ENCODE data around the gene MYL11. TPM values are rescaled to one million over a fixed set of nuclear protein-coding genes. Genes with fewer than 3 reads are reported as not detected.

MYL11 gene
- total RNA-seq, 2 donors from 2014 or later, result 8.5 TPM; not detected in 1

- Mint-ChIP-seq H3K4me3 (peak overlapping the region; percentile 69), H3K27ac (peak overlapping the region; percentile 91 to 99), H3K36me3 (peaks cover 5% of the 10 kb centered on the region), H3K4me1 (ENCODE audit: low read depth in 2 of 2) (peaks cover 47 to 52% of the 10 kb centered on the region in 2 donors), H3K9me3 (no peaks in the 10 kb centered on the region), H3K27me3 (no peaks in the 10 kb centered on the region)
- DNase-seq (ENCODE audit: low spot score) (peak; percentile 62), ATAC-seq (peak; percentile 36 to 44)
Measured at GRCh38 chr16:30349675-30350074, 24.9 kb upstream of the MYL11 start.

GRCh38 chr16:30350134-30350871 lies 24.3 kb upstream of the MYL11 start:
- Mint-ChIP-seq H3K4me3 (peak overlapping the region; percentile 69), H3K27me3 (no peaks in the 10 kb centered on the region), H3K9me3 (no peaks in the 10 kb centered on the region), H3K36me3 (peaks cover 5% of the 10 kb centered on the region), H3K4me1 (ENCODE audit: low read depth in 2 of 2) (peaks cover 51 to 56% of the 10 kb centered on the region in 2 donors), H3K27ac (peak overlapping the region; percentile 91 to 99)
- DNase-seq (ENCODE audit: low spot score), result peak; percentile 77
- ATAC-seq, result peak; percentile 82 to 87

GRCh38 chr16:30351001-30351441 lies 23.6 kb upstream of the MYL11 start:
- H3K27ac Mint-ChIP-seq, result peak overlapping the region; percentile 91 to 99
- no peaks in the 10 kb centered on the region for H3K9me3 Mint-ChIP-seq
- DNase-seq (ENCODE audit: low spot score) (peak; percentile 51), ATAC-seq (no peak)
- peaks cover 5% of the 10 kb centered on the region for H3K36me3 Mint-ChIP-seq
- peaks cover 54 to 60% of the 10 kb centered on the region in 2 donors for H3K4me1 Mint-ChIP-seq (ENCODE audit: low read depth in 2 of 2)
- no peaks in the 10 kb centered on the region for H3K27me3 Mint-ChIP-seq
- peak overlapping the region; percentile 69 for H3K4me3 Mint-ChIP-seq

- peaks cover 5% of the 10 kb centered on the region for H3K36me3 Mint-ChIP-seq
- peak overlapping the region; percentile 69 for H3K4me3 Mint-ChIP-seq
- peak overlapping the region; percentile 91 to 99 for H3K27ac Mint-ChIP-seq
- ATAC-seq (no peak), DNase-seq (ENCODE audit: low spot score) (peak; percentile 44)
- H3K4me1 Mint-ChIP-seq (ENCODE audit: low read depth in 2 of 2), result peaks cover 59 to 60% of the 10 kb centered on the region in 2 donors
- no peaks in the 10 kb centered on the region for H3K27me3 Mint-ChIP-seq
- H3K9me3 Mint-ChIP-seq, result no peaks in the 10 kb centered on the region
Measured at GRCh38 chr16:30351586-30352419, 22.8 kb upstream of the MYL11 start.

DNA sequence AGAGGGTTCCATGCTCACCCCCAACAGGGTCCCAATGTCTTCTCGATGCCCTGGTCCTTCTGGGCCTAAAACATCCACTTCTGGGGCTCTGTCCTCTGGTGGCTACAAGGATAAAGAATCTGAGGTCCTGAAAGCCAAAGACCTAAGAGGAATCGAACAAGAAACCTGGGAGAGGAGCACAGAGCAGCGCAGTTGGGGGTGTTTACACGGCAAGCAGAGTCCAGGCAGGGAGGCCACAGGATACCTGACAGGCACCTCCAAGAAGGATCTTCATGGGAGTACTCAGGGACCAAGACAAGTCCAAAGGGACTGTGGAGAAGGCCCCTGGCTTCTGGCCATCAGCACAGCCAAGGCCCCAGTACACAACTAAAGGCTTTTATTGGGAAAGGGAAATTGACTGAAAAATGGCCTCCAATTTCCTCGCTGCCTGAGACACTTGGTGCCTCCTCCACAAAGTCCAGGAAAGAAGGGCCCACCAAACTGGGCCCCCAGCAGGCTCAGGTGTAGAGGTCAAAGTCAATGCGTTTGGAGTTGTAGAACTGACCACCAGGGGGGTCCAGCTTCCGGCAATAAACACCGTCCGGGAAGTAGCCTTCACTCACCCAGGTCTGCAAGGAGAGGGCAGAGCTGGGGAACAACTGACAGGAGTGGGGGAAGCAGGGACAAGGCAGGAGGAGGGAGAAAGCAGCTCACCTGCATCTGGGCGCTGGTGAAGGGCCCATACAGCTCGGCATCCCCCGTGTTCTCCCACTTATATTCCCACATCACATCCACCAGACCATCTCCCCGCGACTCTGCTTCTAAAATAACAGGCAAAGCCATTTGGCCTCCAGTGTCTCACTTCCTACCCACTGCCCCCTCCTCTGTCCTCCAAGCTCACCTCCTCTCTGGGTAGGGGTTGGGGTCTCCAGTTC lies 21.9 kb upstream of the MYL11 start:
- H3K4me3 Mint-ChIP-seq, result peak overlapping the region; percentile 51
- peaks cover 5% of the 10 kb centered on the region for H3K36me3 Mint-ChIP-seq
- DNase-seq (ENCODE audit: low spot score) (peak; percentile 41), ATAC-seq (no peak)
- peaks cover 64 to 67% of the 10 kb centered on the region in 2 donors for H3K4me1 Mint-ChIP-seq (ENCODE audit: low read depth in 2 of 2)
- no peaks in the 10 kb centered on the region for H3K9me3 Mint-ChIP-seq
- no peaks in the 10 kb centered on the region for H3K27me3 Mint-ChIP-seq
- peak overlapping the region; percentile 12 to 99 for H3K27ac Mint-ChIP-seq

- peak overlapping the region; percentile 95 for H3K4me3 Mint-ChIP-seq
- ATAC-seq (no peak), DNase-seq (ENCODE audit: low spot score) (peak; percentile 59)
- H3K4me1 Mint-ChIP-seq (ENCODE audit: low read depth in 2 of 2), result peaks cover 64 to 67% of the 10 kb centered on the region in 2 donors
- H3K27ac Mint-ChIP-seq, result peak overlapping the region; percentile 92 to 99
- no peaks in the 10 kb centered on the region for H3K9me3 Mint-ChIP-seq
- H3K36me3 Mint-ChIP-seq, result peaks cover 5% of the 10 kb centered on the region
- no peaks in the 10 kb centered on the region for H3K27me3 Mint-ChIP-seq
Measured at GRCh38 chr16:30353438-30354129, 21.0 kb upstream of the MYL11 start.

- peaks cover 56 to 58% of the 10 kb centered on the region in 2 donors for H3K4me1 Mint-ChIP-seq (ENCODE audit: low read depth in 2 of 2)
- no peaks in the 10 kb centered on the region for H3K27me3 Mint-ChIP-seq
- peak; percentile 22 to 40 for ATAC-seq
- peaks cover 5% of the 10 kb centered on the region for H3K36me3 Mint-ChIP-seq
- peak overlapping the region; percentile 92 to 99 for H3K27ac Mint-ChIP-seq
- DNase-seq (ENCODE audit: low spot score), result no peak
- no peaks in the 10 kb centered on the region for H3K9me3 Mint-ChIP-seq
- H3K4me3 Mint-ChIP-seq, result peak overlapping the region; percentile 95
Measured at GRCh38 chr16:30354423-30355143, 20.0 kb upstream of the MYL11 start.

GRCh38 chr16:30355144-30355953 lies 19.3 kb upstream of the MYL11 start, which contains the start of gene CD2BP2:
TSS of gene CD2BP2 (minus strand) at chr16:30355308. CDS start at chr16:30354681, 627 bp downstream.
- Mint-ChIP-seq H3K4me1 (ENCODE audit: low read depth in 2 of 2) (peaks cover 52% of the 10 kb centered on the region in 2 donors), H3K4me3 (peak within 1 kb of the TSS; percentile 95), H3K27ac (peak within 1 kb of the TSS; percentile 92 to 99), H3K36me3 (peaks cover 3% of the 10 kb centered on the region), H3K9me3 (no peaks in the 10 kb centered on the region), H3K27me3 (no peaks in the 10 kb centered on the region)
- ATAC-seq, result peak; percentile 85 to 91
- peak; percentile 95 for DNase-seq (ENCODE audit: low spot score)

DNA sequence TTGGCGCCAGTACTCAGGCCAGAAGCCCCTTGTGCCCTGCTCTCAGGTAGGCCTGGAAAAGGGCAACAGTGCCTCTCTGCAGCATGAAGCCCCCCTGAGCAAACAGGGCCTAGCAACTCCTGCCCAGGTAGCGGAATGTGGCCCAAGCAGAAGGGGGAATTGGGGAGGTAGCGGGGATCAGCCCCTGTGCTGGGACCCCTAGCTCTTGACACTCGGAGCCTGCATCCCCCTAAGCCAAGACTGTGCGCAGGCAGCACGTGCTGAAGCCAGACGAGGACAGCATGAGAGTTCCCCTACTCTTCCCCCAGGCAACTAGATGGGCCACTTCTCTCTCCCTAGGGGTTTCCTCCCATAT lies 18.7 kb upstream of the MYL11 start:
- Mint-ChIP-seq H3K36me3 (no peaks in the 10 kb centered on the region), H3K4me3 (peak overlapping the region; percentile 95), H3K9me3 (no peaks in the 10 kb centered on the region), H3K4me1 (ENCODE audit: low read depth in 2 of 2) (peaks cover 49 to 51% of the 10 kb centered on the region in 2 donors), H3K27ac (peak overlapping the region; percentile 92 to 99), H3K27me3 (no peaks in the 10 kb centered on the region)
- ATAC-seq (no peak), DNase-seq (ENCODE audit: low spot score) (no peak)

- Mint-ChIP-seq H3K27me3 (no peaks in the 10 kb centered on the region), H3K27ac (peak overlapping the region; percentile 92 to 99), H3K36me3 (no peaks in the 10 kb centered on the region), H3K4me1 (ENCODE audit: low read depth in 2 of 2) (peaks cover 43 to 47% of the 10 kb centered on the region in 2 donors), H3K9me3 (no peaks in the 10 kb centered on the region), H3K4me3 (peak overlapping the region; percentile 95)
- ATAC-seq (no peak), DNase-seq (ENCODE audit: low spot score) (peak; percentile 56)
Measured at GRCh38 chr16:30356401-30357084, 18.1 kb upstream of the MYL11 start.

GRCh38 chr16:30357085-30357714 lies 17.4 kb upstream of the MYL11 start:
- H3K4me3 Mint-ChIP-seq, result no peak overlapping the region
- peaks cover 1% of the 10 kb centered on the region for H3K36me3 Mint-ChIP-seq
- DNase-seq (ENCODE audit: low spot score), result peak; percentile 40
- ATAC-seq, result no peak
- H3K9me3 Mint-ChIP-seq, result no peaks in the 10 kb centered on the region
- H3K4me1 Mint-ChIP-seq (ENCODE audit: low read depth in 2 of 2), result peaks cover 37 to 44% of the 10 kb centered on the region in 2 donors
- no peaks in the 10 kb centered on the region for H3K27me3 Mint-ChIP-seq
- peak overlapping the region; percentile 11 to 99 for H3K27ac Mint-ChIP-seq
